ENCODE data around the gene C3orf22. TPM values are rescaled to one million over a fixed set of nuclear protein-coding genes. Genes with fewer than 3 reads are reported as not detected.

Gene C3orf22, protein sequence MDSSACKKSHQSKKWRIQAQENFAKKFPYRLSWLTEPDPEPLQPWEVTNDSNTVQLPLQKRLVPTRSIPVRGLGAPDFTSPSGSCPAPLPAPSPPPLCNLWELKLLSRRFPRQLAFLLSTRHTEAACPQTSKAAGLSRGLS
- total RNA-seq, result not detected in 2 replicates

DNA sequence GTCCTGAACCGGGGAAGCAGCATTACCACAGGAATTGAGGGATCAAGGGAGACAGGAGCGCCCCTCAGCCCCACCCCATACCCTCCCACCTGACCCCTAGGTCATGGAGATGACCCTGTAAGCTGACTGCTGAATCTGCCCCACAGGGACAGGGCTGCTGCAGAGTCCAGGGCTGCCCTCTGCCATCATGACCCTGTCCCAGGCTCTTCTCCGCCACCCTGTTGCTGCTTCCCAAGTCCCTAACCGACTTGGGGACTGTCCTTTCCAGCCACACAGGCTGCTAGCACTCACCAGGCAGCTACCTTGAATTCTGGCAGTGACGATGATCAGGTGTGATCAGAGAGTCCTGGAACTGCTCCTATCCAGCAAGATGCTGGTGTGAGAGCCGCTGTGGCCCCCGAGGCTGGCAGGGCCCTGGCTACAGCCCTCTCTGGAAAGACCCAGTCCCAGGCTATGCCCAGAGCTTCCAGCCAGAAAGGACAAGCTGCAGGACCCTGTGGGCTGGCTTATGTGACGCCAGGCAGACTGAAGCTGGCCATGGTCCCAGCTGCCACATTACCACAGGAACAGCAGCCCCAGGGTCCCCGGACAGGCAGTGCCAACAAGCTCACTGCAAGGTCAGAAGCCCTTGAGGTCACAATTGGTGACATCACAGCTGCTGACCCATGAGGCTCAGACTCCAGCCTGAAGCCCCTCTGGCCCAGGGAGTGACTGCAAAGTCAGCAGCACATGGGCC, at the start of gene C3orf22:
Gene C3orf22 (minus strand): TSS at position 597 of the 736 bp plus-strand sequence. CDS start 5,542 bp downstream, outside the sequence.

DNA sequence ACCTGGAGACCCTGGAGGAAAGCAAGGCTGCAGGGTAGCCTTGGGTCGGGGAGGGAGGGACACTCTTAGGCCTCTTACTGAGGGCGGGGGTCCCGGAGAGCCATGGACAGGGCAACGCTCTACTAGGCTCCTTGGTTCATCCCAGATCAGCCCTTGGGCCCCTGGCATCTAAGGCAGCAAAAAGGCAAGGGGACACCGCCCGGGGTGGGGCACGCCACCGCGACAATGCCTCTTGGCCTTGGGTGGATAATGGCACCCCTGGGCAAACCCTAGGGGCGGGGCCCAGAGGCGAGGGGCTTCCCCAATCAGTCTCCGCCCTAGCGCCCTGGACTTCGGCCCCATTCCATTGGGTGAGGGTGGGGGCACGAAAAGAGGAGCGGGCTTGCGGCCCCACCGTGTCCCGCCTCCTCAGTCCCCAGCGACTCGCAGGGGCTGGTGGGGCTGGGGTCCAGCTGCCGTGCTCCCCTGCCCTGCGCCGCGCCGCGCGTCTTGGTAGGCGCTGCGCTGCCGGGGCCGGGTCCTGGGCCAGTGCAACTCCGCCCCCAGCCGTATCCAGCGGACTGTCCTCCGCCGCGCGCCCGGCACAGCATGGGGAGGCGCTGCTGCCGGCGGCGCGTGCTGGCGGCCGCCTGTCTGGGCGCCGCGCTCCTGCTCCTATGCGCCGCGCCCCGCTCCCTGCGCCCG, 34.8 kb downstream of the C3orf22 start, which contains the start of gene CHST13:
Gene CHST13 (plus strand): TSS at position 411 of the 684 bp plus-strand sequence. CDS start 178 bp downstream, at position 589.

DNA sequence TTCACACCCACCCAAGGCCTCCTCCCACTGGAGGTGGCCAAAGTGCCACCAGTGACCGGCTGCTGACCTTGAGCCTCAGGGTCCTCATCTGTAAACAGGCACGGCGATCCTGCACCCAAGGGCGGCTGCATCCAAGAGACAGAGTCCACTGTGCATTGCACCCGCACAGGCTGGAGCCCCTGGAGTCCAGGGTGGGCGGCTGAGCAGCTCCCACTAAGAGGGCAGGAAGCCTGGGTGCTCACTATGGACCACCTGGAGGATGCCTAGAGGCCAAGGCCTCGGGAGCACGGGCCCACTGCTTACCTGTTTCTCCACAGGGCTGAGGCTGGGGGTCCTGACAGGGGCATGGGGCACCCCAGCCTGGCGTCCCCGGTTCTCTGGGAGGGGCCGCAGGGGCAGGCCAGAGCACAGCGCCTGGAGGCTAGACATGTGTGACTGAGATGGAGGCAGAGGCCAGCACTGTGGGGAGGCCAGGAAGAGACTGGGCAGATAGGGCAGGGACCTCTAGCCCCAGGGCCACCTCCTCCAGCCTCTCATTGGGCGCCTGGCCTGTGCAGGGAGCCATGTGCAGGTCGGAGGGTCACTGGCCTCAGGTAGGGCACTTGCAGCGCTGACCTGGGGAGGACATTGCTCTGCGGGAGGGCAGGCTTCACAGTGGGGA, 41.3 kb downstream of the C3orf22 start, which contains the start of gene UROC1:
Gene UROC1 (minus strand): TSS at position 483 of the 661 bp plus-strand sequence. CDS start 54 bp downstream, at position 429.

Small RNA genes within 50 kb of the gene (small RNA-seq; reads per million reads assigned to genes)
- not detected for gene RNA5SP138

Other genes with a start within 250 kb of the C3orf22 start
- under 0.01 TPM in 1 of 2 replicates, not detected in the other for gene KLF15, start 201.5 kb downstream of the C3orf22 start, total RNA-seq
- not detected in 2 replicates for gene CFAP100, start 164.0 kb downstream of the C3orf22 start, total RNA-seq
- 20.8 and 27.0 TPM in 2 replicates for gene ZXDC, start 83.0 kb downstream of the C3orf22 start, total RNA-seq
- not detected in 2 replicates for gene UROC1, start 41.2 kb downstream of the C3orf22 start, total RNA-seq
- gene CHST13, start 34.8 kb downstream of the C3orf22 start, total RNA-seq, result not detected in 2 replicates
- gene TXNRD3, start 96.2 kb upstream of the C3orf22 start, total RNA-seq, result 11.8 and 12.2 TPM in 2 replicates
- 2.4 and 6.0 TPM in 2 replicates for gene CHCHD6, start 145.3 kb upstream of the C3orf22 start, total RNA-seq